Lung (tissue), 12 donors: ENCODE results near the gene SDE2. TPM values are rescaled to one million over a fixed set of nuclear protein-coding genes. Genes with fewer than 3 reads are reported as not detected.
"Not testable (repeated sequence)": the region's sequence is repeated elsewhere in the genome, so short reads cannot be mapped to it uniquely, and the experiment has no call there.

Source experiments
- ATAC-seq: fragments of 200-7000 bp; cut with Tn5 transposase; one replicate; pipeline ENCODE4 v1.9.1; 2020; ENCODE audit warnings: moderate number of reproducible peaks; ENCODE audit not compliant: insufficient read depth, low FRiP score
- DNase-seq, 3 donors: peaks; one replicate each; pipeline ENCODE4 v3.0.0-alpha.2; 2013 to 2017
- H3K27ac ChIP-seq, 2 donors: one replicate each; pipeline ENCODE4 v1.5.1; 2013; ENCODE audit warnings: mild to moderate bottlenecking in 2 of 2, moderate library complexity in 2 of 2, control low read depth in 1 of 2, inconsistent platforms in 1 of 2, low read depth in 1 of 2, low read length in 1 of 2
- H3K27me3 ChIP-seq, 3 donors: one replicate each; pipeline ENCODE4 v1.5.1; 2013; ENCODE audit warnings: low read length in 2 of 3; ENCODE audit not compliant: control insufficient read depth in 3 of 3, insufficient read depth in 3 of 3
- H3K36me3 ChIP-seq, 4 donors: one replicate each; pipeline ENCODE4 v1.5.1; 2013; ENCODE audit warnings: low read length in 4 of 4, mild to moderate bottlenecking in 1 of 4, moderate library complexity in 1 of 4; ENCODE audit not compliant: control insufficient read depth in 4 of 4, insufficient read depth in 4 of 4
- H3K4me1 ChIP-seq, 5 donors: one replicate each; pipeline ENCODE4 v1.5.1; 2013; ENCODE audit warnings: low read length in 5 of 5, mild to moderate bottlenecking in 2 of 5, moderate library complexity in 1 of 5; ENCODE audit not compliant: control insufficient read depth in 5 of 5, insufficient read depth in 5 of 5
- H3K4me3 ChIP-seq: one replicate; pipeline ENCODE4 v1.5.1; 2013; ENCODE audit warnings: mild to moderate bottlenecking, control low read depth, moderate library complexity
- H3K9ac ChIP-seq, 2 donors: one replicate each; pipeline ENCODE4 v1.5.1; 2013; ENCODE audit warnings: low read length in 2 of 2, control low read depth in 1 of 2; ENCODE audit not compliant: insufficient read depth in 1 of 2
- H3K9me3 ChIP-seq, 4 donors: one replicate each; pipeline ENCODE4 v1.5.1; 2013; ENCODE audit warnings: low read length in 3 of 4, mild to moderate bottlenecking in 1 of 4, moderate library complexity in 1 of 4; ENCODE audit not compliant: control insufficient read depth in 4 of 4, insufficient read depth in 3 of 4
- CTCF ChIP-seq: IDR thresholded peaks from 2 replicates; pipeline ENCODE4 v1.5.1; 2012; ENCODE audit warnings: mild to moderate bottlenecking; ENCODE audit errors: control extremely low read depth, extremely low read depth
- WGBS, 2 donors: extraction: QIAGEN DNeasy Blood & Tissue Kit; methylation state at CpG; one replicate each; pipeline ENCODE4 v1.1.7; 2013; 5-methylcytosine and 5-hydroxymethylcytosine counted together
- polyA plus RNA-seq, 2 donors: library from polyadenylated mRNA; stranded (reverse); fragments of 200-250 nt; gene quantifications; one replicate each; pipeline ENCODE4 v1.2.1, GENCODE V29; 2013
- total RNA-seq, 2 donors: library from RNA; depleted of rRNA in 1 of 2; stranded (reverse); fragments of >200 nt in 1 of 2; gene quantifications; one replicate each; pipeline ENCODE4 v1.2.1, GENCODE V29; 2014 to 2021
- donor health status: control.
- donor health status: control.
- donor health status: Bipolar disorder and iron deficiency.
- donor health status: healthy.
- donor health status: DM: yes; HTN: yes; CAD: no.

SDE2 gene
- total and polyA plus RNA-seq, 4 donors: 6.7 to 35.5 (median 15.2) TPM

GRCh38 chr1:225972344-225973152, 26.6 kb downstream of the SDE2 start:
- no peaks in the 10 kb centered on the region for H3K9me3 ChIP-seq
- H3K27me3 ChIP-seq: no peaks in the 10 kb centered on the region
- H3K36me3 ChIP-seq: peaks cover 0 to 4% (median 0%) of the 10 kb centered on the region in 4 donors
- ATAC-seq: no peak
- no peak for TF ChIP-seq CTCF
- H3K4me3 ChIP-seq: no peak overlapping the region
- H3K4me1 ChIP-seq: no peaks in the 10 kb centered on the region
- no peak for DNase-seq
- WGBS, 2 donors: 93 to 94% methylated on average over 15 of the region's 15 CpGs
- no peak overlapping the region for H3K9ac ChIP-seq
- no peak overlapping the region for H3K27ac ChIP-seq

GRCh38 chr1:225970592-225971157, 28.5 kb downstream of the SDE2 start:
- H3K4me1 ChIP-seq, H3K27ac ChIP-seq, H3K27me3 ChIP-seq, ATAC-seq, H3K9ac ChIP-seq, H3K4me3 ChIP-seq, H3K9me3 ChIP-seq, H3K36me3 ChIP-seq, DNase-seq: not testable (repeated sequence)
- WGBS, 2 donors: 77 to 82% methylated on average over 16 of the region's 16 CpGs

- H3K36me3 ChIP-seq, H3K9ac ChIP-seq, H3K27ac ChIP-seq, DNase-seq, H3K4me1 ChIP-seq, H3K9me3 ChIP-seq, H3K4me3 ChIP-seq, H3K27me3 ChIP-seq, ATAC-seq: not testable (repeated sequence)
- WGBS, 2 donors: 95 to 98% methylated on average over 19 to 28 of the region's 28 CpGs
These were observed 29.4 kb downstream of the SDE2 start for GRCh38 chr1:225969751-225970150.

DNA sequence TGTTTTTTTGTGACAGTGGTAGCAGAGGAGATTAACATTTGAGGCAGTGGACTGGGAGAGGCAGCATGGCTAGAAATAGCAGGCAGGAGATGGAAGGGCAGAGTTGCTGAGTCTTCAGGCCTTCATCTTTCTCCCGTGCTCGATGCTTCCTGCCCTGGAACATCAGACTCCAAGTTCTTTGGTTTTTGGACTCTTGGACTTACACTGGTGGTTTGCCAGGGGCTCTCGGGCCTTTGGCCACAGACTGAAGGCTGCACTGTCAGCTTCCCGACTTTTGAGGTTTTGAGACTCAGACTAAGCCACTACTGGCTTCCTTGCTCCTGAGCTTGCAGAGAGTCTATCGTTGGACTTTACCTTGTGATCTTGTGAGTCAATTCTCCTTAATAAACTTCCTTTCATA, 33.9 kb downstream of the SDE2 start:
- peaks cover 0 to 3% (median 0%) of the 10 kb centered on the region in 3 donors for H3K27me3 ChIP-seq
- no peak for ATAC-seq

More for the DNA sequence above, 33.9 kb downstream of the SDE2 start:
- H3K36me3 ChIP-seq: no peaks in the 10 kb centered on the region
- no peak overlapping the region for H3K27ac ChIP-seq
- H3K9ac ChIP-seq: no peak overlapping the region
- TF ChIP-seq CTCF: no peak
- no peaks in the 10 kb centered on the region for H3K9me3 ChIP-seq
- no peaks in the 10 kb centered on the region for H3K4me1 ChIP-seq
- WGBS, 2 donors: 75 to 88% methylated on average over 5 of the region's 5 CpGs
- no peak overlapping the region for H3K4me3 ChIP-seq
- DNase-seq: no peak
